Fibroblast of lung (primary cell): ENCODE measurements around the gene MAN2C1. TPM values are rescaled to one million over a fixed set of nuclear protein-coding genes. Genes with fewer than 3 reads are reported as not detected.

ENCODE experiments used
- DNase-seq, 2 donors: peaks; one replicate each; pipeline versions ENCODE4 v3.0.0 to v3.0.0-alpha.2; 2010; ENCODE audit warnings: low read depth in 2 of 2
- H2AFZ ChIP-seq: 2 replicates; pipeline ENCODE4 v1.5.1; 2012; ENCODE audit warnings: low read length, control low read depth, inconsistent platforms
- H3K27ac ChIP-seq: 2 replicates; pipeline ENCODE4 v1.5.1; 2011; ENCODE audit warnings: low read length, control low read depth; ENCODE audit not compliant: insufficient read depth
- H3K27me3 ChIP-seq: 2 replicates; pipeline ENCODE4 v1.5.1; 2011; ENCODE audit warnings: mild to moderate bottlenecking, low read length; ENCODE audit not compliant: control insufficient read depth, insufficient read depth
- H3K36me3 ChIP-seq: 2 replicates; pipeline ENCODE4 v1.5.1; 2011; ENCODE audit warnings: low read length; ENCODE audit not compliant: control insufficient read depth, insufficient read depth
- H3K4me1 ChIP-seq: 2 replicates; pipeline ENCODE4 v1.5.1; 2011; ENCODE audit warnings: low read length; ENCODE audit not compliant: control insufficient read depth, insufficient read depth; ENCODE audit errors: extremely low read depth
- H3K4me2 ChIP-seq: 2 replicates; pipeline ENCODE4 v1.5.1; 2011; ENCODE audit warnings: low read length, control low read depth; ENCODE audit not compliant: insufficient read depth; ENCODE audit errors: extremely low read depth
- H3K4me3 ChIP-seq, 4 experiments: fragments of 200-600 bp in 1 of 4; sonication (generic) in 1 of 4; replicated peaks in 1 of 4; 2 replicates each; pipeline ENCODE4 v1.5.1; 2011 to 2016; ENCODE audit warnings: low read length in 4 of 4, low read depth in 3 of 4, mild to moderate bottlenecking in 3 of 4, control low read depth in 2 of 4, inconsistent platforms in 1 of 4, mixed read lengths in 1 of 4; ENCODE audit not compliant: insufficient read depth in 1 of 4; ENCODE audit errors: control extremely low read depth in 1 of 4
- H3K79me2 ChIP-seq: 2 replicates; pipeline ENCODE4 v1.5.1; 2012; ENCODE audit warnings: mild to moderate bottlenecking, low read length, inconsistent platforms; ENCODE audit not compliant: control insufficient read depth, insufficient read depth
- H3K9ac ChIP-seq: 2 replicates; pipeline ENCODE4 v1.5.1; 2011; ENCODE audit warnings: mild to moderate bottlenecking, low read length, control low read depth; ENCODE audit not compliant: insufficient read depth
- H3K9me3 ChIP-seq: 2 replicates; pipeline ENCODE4 v1.5.1; 2012; ENCODE audit warnings: low read depth, low read length; ENCODE audit not compliant: control insufficient read depth, insufficient read depth
- H4K20me1 ChIP-seq: 2 replicates; pipeline ENCODE4 v1.5.1; 2011; ENCODE audit warnings: low read length; ENCODE audit not compliant: control insufficient read depth, insufficient read depth; ENCODE audit errors: extremely low read depth
- CTCF ChIP-seq, 2 donors: IDR thresholded peaks in 1 of 2; conservative IDR thresholded peaks in 1 of 2; 1 replicate in 1 of 2; 2 replicates in 1 of 2; pipeline ENCODE4 v1.5.1; 2011 to 2012; ENCODE audit warnings: low read length in 2 of 2, control low read depth in 1 of 2, inconsistent platforms in 1 of 2, low read depth in 1 of 2, mild to moderate bottlenecking in 1 of 2
- EZH2 ChIP-seq: IDR thresholded peaks from 2 replicates; pipeline ENCODE4 v1.5.1; 2012; ENCODE audit warnings: low read length, control low read depth, mild to moderate bottlenecking; ENCODE audit errors: missing control alignments
- polyA plus RNA-seq, 2 donors: library from polyadenylated mRNA; depleted of rRNA in 1 of 2; stranded (reverse) in 1 of 2; unstranded in 1 of 2; fragments of >200 nt; gene quantifications; 2 replicates each; pipeline ENCODE4 v1.2.1, GENCODE V29; 2011 to 2012; ENCODE audit warnings: missing spikeins in 1 of 2
- total RNA-seq: library from RNA; depleted of rRNA; stranded (reverse); fragments of >200 nt; gene quantifications from 2 replicates; pipeline ENCODE4 v1.2.1, GENCODE V29; 2014

MAN2C1 gene
- total and polyA plus RNA-seq, 2 donors (not counting 1 experiment from before 2014, with no cell fraction given) = 40.6 to 124 TPM

GRCh38 chr15:75362642-75363249, 5.7 kb downstream of the MAN2C1 start:
- no peaks in the 10 kb centered on the region for H3K27me3 ChIP-seq
- no peak overlapping the region for H2AFZ ChIP-seq
- no peak overlapping the region for H3K27ac ChIP-seq
- H3K4me1 ChIP-seq = no peaks in the 10 kb centered on the region
- peaks cover 3% of the 10 kb centered on the region for H3K79me2 ChIP-seq
- H4K20me1 ChIP-seq = no peaks in the 10 kb centered on the region
- no peak for TF ChIP-seq EZH2
- no peak for TF ChIP-seq CTCF (conservative IDR thresholded peaks at IDR 0.05 in 1 of 2, IDR thresholded peaks at IDR 0.05 in 1 of 2; ENCODE audit: low read depth in 1 of 2, low read length in 2 of 2)
- H3K9me3 ChIP-seq = no peaks in the 10 kb centered on the region
- H3K4me2 ChIP-seq = no peak overlapping the region
- H3K4me3 ChIP-seq = no peak overlapping the region
- no peak for DNase-seq
- H3K36me3 ChIP-seq = peaks cover 36% of the 10 kb centered on the region
- H3K9ac ChIP-seq = no peak overlapping the region

GRCh38 chr15:75361989-75362641, 6.3 kb downstream of the MAN2C1 start:
- H3K27ac ChIP-seq = no peak overlapping the region
- peaks cover 1% of the 10 kb centered on the region for H3K79me2 ChIP-seq
- H4K20me1 ChIP-seq = no peaks in the 10 kb centered on the region
- no peaks in the 10 kb centered on the region for H3K4me1 ChIP-seq
- no peak overlapping the region for H3K4me3 ChIP-seq
- no peak overlapping the region for H2AFZ ChIP-seq
- no peak for TF ChIP-seq EZH2
- no peak for TF ChIP-seq CTCF (conservative IDR thresholded peaks at IDR 0.05 in 1 of 2, IDR thresholded peaks at IDR 0.05 in 1 of 2; ENCODE audit: low read depth in 1 of 2, low read length in 2 of 2)
- no peak for DNase-seq
- no peak overlapping the region for H3K4me2 ChIP-seq
- H3K9ac ChIP-seq = no peak overlapping the region
- no peaks in the 10 kb centered on the region for H3K27me3 ChIP-seq
- peaks cover 36% of the 10 kb centered on the region for H3K36me3 ChIP-seq
- no peaks in the 10 kb centered on the region for H3K9me3 ChIP-seq

- Histone ChIP-seq H3K27me3 (no peaks in the 10 kb centered on the region), H3K9me3 (no peaks in the 10 kb centered on the region), H3K9ac (no peak overlapping the region), H3K79me2 (no peaks in the 10 kb centered on the region), H3K36me3 (peaks cover 33% of the 10 kb centered on the region), H3K4me2 (no peak overlapping the region), H3K4me3 (no peak overlapping the region), H3K4me1 (no peaks in the 10 kb centered on the region), H3K27ac (no peak overlapping the region), H2AFZ (no peak overlapping the region), H4K20me1 (no peaks in the 10 kb centered on the region)
- TF ChIP-seq CTCF (conservative IDR thresholded peaks at IDR 0.05 in 1 of 2, IDR thresholded peaks at IDR 0.05 in 1 of 2; ENCODE audit: low read depth in 1 of 2, low read length in 2 of 2) (no peak), EZH2 (no peak)
- DNase-seq = no peak
Observed at GRCh38 chr15:75361361-75361988, 6.9 kb downstream of the MAN2C1 start.
